ENCODE data around the gene NIPAL4. TPM values are rescaled to one million over a fixed set of nuclear protein-coding genes. Genes with fewer than 3 reads are reported as not detected.

Gene NIPAL4
- total RNA-seq, 1 experiment from 2014 or later = not detected

DNA sequence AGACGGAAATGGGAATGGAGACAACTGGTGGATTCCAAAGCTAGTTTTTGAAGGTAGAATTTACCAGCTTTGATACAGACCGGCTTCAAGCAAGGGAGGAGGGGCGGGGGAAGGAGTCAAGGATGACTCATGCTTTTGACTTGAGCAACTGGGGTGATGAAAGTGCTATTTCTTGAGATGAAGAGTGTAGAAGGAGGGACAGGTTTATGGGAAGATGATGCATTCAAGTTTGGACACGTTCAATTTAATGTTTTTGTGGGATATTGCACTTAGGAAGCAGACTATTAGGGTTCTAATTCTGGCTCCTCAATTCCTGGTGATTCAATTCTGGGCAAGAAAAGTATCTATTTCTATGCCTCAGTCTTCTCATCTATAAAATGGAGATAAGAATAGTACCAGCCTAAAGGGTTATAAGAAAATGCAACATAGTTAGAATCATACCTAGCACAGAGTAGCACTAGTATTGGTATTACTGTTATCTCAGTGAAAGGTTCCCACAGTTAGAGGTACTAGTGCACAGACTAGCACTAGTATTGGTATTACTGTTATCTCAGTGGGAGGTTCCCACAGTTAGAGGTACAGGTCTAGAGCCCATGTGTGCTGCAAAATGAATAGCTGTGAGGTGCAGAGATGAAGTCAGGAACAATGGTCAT is 4.6 kb downstream of the NIPAL4 start:
- H3K23ac ChIP-seq (ENCODE audit: insufficient read length, low read depth, low read length) = no peak overlapping the region
- H3K4me1 ChIP-seq (ENCODE audit: insufficient read depth, low read length) = peaks cover 5% of the 10 kb centered on the region
- no peak overlapping the region for H2BK15ac ChIP-seq (ENCODE audit: low read depth, low read length)
- no peak for DNase-seq
- H3K4ac ChIP-seq (ENCODE audit: low read depth, low read length) = no peak overlapping the region
- Mint-ChIP-seq H3K4me3 (no peak overlapping the region), H3K36me3 (ENCODE audit: insufficient read depth in 1 of 3, low read depth in 3 of 3) (no peaks in the 10 kb centered on the region), H3K4me1 (peaks cover 12 to 15% of the 10 kb centered on the region in 2 experiments), H3K9me3 (no peaks in the 10 kb centered on the region), H3K27ac (no peak overlapping the region), H3K27me3 (ENCODE audit: low read depth) (peaks cover 45% of the 10 kb centered on the region)
- H3K9me3 ChIP-seq (ENCODE audit: control insufficient read depth, low read depth, low read length) = no peaks in the 10 kb centered on the region
- peak overlapping the region; percentile 31 for H3K4me2 ChIP-seq (ENCODE audit: insufficient read depth, insufficient read length, low read length)
- no peaks in the 10 kb centered on the region for H4K20me1 ChIP-seq (ENCODE audit: control insufficient read depth, insufficient read depth, insufficient read length)
- no peak overlapping the region for H4K5ac ChIP-seq (ENCODE audit: insufficient read length, low read depth, low read length)
- H4K91ac ChIP-seq (ENCODE audit: insufficient read length, low read depth, low read length) = no peak overlapping the region
- WGBS (ENCODE audit: extremely low coverage, insufficient read length, low lambda C conversion rate) = no CpG with 5 or more reads among the region's 4 CpGs
- H3K18ac ChIP-seq (ENCODE audit: insufficient read length, low read depth, low read length) = no peak overlapping the region
- no peak overlapping the region for H2AFZ ChIP-seq (ENCODE audit: low read length)
- H3K14ac ChIP-seq (ENCODE audit: insufficient read depth, low read length) = no peak overlapping the region
- no peak overlapping the region for H2BK5ac ChIP-seq (ENCODE audit: insufficient read length, low read length)
- no peaks in the 10 kb centered on the region for H3K79me2 ChIP-seq (ENCODE audit: insufficient read depth, low read length)
- H3K27ac ChIP-seq (ENCODE audit: insufficient read length, low read depth, low read length) = no peak overlapping the region
- TF ChIP-seq, protein P1, sequence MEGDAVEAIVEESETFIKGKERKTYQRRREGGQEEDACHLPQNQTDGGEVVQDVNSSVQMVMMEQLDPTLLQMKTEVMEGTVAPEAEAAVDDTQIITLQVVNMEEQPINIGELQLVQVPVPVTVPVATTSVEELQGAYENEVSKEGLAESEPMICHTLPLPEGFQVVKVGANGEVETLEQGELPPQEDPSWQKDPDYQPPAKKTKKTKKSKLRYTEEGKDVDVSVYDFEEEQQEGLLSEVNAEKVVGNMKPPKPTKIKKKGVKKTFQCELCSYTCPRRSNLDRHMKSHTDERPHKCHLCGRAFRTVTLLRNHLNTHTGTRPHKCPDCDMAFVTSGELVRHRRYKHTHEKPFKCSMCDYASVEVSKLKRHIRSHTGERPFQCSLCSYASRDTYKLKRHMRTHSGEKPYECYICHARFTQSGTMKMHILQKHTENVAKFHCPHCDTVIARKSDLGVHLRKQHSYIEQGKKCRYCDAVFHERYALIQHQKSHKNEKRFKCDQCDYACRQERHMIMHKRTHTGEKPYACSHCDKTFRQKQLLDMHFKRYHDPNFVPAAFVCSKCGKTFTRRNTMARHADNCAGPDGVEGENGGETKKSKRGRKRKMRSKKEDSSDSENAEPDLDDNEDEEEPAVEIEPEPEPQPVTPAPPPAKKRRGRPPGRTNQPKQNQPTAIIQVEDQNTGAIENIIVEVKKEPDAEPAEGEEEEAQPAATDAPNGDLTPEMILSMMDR (conservative IDR thresholded peaks at IDR 0.05) = no peak
- no peak overlapping the region for H2BK20ac ChIP-seq (ENCODE audit: low read depth, low read length, poor library complexity, severe bottlenecking)
- H4K8ac ChIP-seq (replicated peaks; ENCODE audit: insufficient read length, low read depth, low read length) = no peak overlapping the region
- no peaks in the 10 kb centered on the region for H3K79me1 ChIP-seq (ENCODE audit: insufficient read depth, low read depth, low read length, poor library complexity, severe bottlenecking)
- H3T11ph ChIP-seq (ENCODE audit: low read length) = no peak overlapping the region
- H3K9ac ChIP-seq (ENCODE audit: extremely low read depth, insufficient read length, low read length) = no peak overlapping the region
- H2AK5ac ChIP-seq (ENCODE audit: insufficient read length, low read length) = no peak overlapping the region
- H2BK12ac ChIP-seq (ENCODE audit: insufficient read length, low read depth, low read length) = no peak overlapping the region
- peaks cover 16% of the 10 kb centered on the region for H3K27me3 ChIP-seq (ENCODE audit: insufficient read depth, low read length)
- H3K23me2 ChIP-seq (ENCODE audit: insufficient read length, low read depth, low read length, poor library complexity, severe bottlenecking) = peaks cover 3% of the 10 kb centered on the region
- H2BK120ac ChIP-seq (ENCODE audit: low read depth, low read length, poor library complexity, severe bottlenecking) = peak overlapping the region; percentile 14
- no peak overlapping the region for H3K56ac ChIP-seq (ENCODE audit: insufficient read length, low read depth, low read length)
